ENCODE data around the gene TMEM233.

- TF ChIP-seq CTCF (IDR thresholded peaks at IDR 0.05) (no peak), EP300 (IDR thresholded peaks at IDR 0.05) (no peak), POLR2AphosphoS5 (IDR thresholded peaks at IDR 0.05) (no peak)
Measured at GRCh38 chr12:119592232-119592631, 1.3 kb upstream of the TMEM233 start.

All from upper lobe of left lung (tissue), 4 donors.